ENCODE measurements around the gene CCNA2.
A peak's percentile ranks its signal among the peaks of the same experiment; 100 is the strongest.

CCNA2 gene

DNA sequence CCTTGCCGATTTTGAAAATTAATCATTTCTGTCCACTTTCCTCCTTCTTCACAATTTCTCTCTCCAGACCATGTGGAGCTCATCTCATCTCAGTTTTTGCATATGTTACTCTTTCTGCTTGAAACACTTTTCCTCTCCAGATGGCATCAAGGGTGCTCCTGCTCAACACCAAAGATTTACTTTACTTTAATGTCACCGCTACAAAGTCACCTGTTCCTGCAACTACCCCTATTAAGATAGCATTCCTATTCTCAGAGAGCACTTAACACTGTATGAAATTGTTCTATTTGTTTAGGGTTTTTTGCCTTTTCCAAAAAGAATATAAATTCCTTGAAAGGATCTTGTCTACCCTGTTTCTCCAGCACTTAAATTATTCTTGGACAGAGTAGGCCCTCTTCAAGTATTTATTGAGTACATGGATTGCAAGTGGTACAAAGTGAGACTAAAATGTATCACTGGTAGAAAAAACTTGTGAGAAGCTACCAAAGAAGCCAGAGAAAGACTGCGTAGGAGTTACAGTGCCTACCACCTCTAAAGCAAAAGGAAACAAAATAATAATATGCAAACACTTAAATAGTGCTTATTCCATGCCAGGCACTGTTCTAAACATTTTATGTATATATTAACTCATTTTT, 23.7 kb downstream of the CCNA2 start:
- ChIA-PET CTCF (interaction anchor here (0.7 to 1.3 kb wide), 3 partner anchors 10 to 25 kb away, joined by 3 read pairs; no protein-coding TSS in a partner anchor), POLR2A (no interaction called here)
- DNase-seq (ENCODE audit: extremely low spot score), result no peak
- TF ChIP-seq, protein P1, sequence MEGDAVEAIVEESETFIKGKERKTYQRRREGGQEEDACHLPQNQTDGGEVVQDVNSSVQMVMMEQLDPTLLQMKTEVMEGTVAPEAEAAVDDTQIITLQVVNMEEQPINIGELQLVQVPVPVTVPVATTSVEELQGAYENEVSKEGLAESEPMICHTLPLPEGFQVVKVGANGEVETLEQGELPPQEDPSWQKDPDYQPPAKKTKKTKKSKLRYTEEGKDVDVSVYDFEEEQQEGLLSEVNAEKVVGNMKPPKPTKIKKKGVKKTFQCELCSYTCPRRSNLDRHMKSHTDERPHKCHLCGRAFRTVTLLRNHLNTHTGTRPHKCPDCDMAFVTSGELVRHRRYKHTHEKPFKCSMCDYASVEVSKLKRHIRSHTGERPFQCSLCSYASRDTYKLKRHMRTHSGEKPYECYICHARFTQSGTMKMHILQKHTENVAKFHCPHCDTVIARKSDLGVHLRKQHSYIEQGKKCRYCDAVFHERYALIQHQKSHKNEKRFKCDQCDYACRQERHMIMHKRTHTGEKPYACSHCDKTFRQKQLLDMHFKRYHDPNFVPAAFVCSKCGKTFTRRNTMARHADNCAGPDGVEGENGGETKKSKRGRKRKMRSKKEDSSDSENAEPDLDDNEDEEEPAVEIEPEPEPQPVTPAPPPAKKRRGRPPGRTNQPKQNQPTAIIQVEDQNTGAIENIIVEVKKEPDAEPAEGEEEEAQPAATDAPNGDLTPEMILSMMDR (IDR thresholded peaks at IDR 0.05; ENCODE audit: control extremely low read depth, extremely low read depth, low read depth, missing control alignments), result no peak

DNA sequence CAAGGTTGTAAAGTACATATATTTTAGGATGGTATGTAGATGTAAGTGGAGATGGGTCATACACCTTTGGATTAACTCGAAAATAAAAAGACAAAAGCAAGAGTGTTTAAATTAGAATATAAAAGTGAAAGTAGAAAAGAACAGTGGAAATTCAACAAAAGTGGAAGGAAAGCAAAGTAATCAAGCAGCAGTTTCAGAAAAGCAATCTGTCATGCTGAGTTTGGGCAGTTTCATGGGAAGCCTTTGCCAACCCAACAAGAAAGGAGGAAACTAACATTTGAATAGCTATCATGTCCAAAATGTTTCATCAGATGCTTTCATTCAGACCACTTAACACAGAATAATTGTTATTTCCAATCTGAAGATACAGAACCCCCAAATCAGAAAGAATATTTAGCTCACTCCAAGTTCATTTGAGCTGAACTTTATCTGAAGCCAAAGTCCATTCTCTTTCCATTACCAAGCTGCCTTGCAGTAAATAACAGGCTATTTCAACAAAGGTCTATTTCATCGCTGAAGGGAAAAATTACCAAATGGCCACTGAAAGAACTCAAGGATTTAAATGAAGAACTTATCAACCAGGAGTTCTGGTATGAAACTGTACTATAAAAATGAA, 24.4 kb downstream of the CCNA2 start:
- TF ChIP-seq, protein P1 (IDR thresholded peaks at IDR 0.05; ENCODE audit: control extremely low read depth, extremely low read depth, low read depth, missing control alignments), result no peak
- CTCF ChIA-PET, result interaction anchor here (0.7 to 1.3 kb wide), 3 partner anchors 11 to 24 kb away, joined by 3 read pairs; no protein-coding TSS in a partner anchor
- POLR2A ChIA-PET, result no interaction called here
- peak; percentile 17 for DNase-seq (ENCODE audit: extremely low spot score)

DNA sequence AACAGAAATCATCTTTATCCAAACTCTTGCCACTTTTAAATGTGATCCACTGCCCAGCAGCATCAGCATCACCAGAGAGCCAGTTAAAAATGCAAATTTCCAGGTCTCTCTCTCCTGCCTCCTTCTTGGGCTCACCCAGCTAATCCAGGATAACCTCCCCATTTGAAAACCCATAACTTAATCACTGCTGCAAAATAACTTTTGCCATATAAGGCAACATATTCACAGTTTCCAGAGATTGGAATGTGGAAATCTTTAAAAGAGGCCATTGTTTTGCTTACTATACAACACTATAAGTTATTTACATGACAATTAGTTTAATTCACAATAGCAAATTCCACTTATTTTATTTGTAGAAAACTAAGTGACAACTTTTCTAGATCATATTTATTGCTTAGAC, 27.4 kb downstream of the CCNA2 start:
- POLR2A ChIA-PET, result no interaction called here
- CTCF ChIA-PET, result interaction anchor here (1.4 to 1.5 kb wide), 2 partner anchors 10 to 18 kb away, joined by 3 to 4 read pairs; no protein-coding TSS in a partner anchor
- no peak for DNase-seq (ENCODE audit: extremely low spot score)
- TF ChIP-seq, protein P1 (IDR thresholded peaks at IDR 0.05; ENCODE audit: control extremely low read depth, extremely low read depth, low read depth, missing control alignments), result no peak

DNA sequence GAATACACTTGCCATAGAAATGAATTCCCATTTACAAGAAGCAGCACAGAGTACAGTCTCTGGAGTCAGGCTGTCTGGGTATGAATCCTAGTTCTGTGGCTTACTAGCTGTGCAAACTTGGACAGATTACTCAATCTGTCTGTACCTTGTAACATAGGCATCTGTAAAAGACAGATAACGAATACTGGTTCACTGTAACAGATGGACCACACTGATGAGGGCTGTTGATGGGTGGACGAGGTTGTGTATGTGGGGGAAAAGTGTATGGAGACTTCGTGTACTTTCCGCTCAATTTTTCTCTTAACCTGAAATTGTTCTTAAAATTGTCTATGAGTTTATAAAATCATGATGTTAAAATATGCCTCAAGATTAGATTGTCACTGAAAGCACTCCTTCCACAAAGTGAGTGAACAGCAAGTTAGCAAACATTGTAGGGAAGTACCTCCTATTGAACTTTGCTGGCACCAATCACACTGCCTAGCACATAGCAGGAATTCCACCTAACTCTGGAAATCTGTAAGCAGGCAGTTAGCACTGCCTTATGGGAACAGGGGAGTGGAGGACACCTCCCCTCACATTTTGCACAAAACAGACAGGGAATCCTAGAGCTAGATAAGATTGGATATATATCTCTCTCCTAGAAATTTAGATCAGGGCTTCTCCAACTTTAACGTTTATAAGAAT, 29.0 kb downstream of the CCNA2 start:
- TF ChIP-seq, protein P1 (IDR thresholded peaks at IDR 0.05; ENCODE audit: control extremely low read depth, extremely low read depth, low read depth, missing control alignments), result no peak
- ChIA-PET CTCF (interaction anchor here (0.7 kb wide), 1 partner anchor 9 kb away, joined by 3 read pairs; no protein-coding TSS in a partner anchor), POLR2A (interaction anchor here (0.6 kb wide), 1 partner anchor 18 kb away, joined by 3 read pairs; no protein-coding TSS in a partner anchor)
- no peak for DNase-seq (ENCODE audit: extremely low spot score)

DNA sequence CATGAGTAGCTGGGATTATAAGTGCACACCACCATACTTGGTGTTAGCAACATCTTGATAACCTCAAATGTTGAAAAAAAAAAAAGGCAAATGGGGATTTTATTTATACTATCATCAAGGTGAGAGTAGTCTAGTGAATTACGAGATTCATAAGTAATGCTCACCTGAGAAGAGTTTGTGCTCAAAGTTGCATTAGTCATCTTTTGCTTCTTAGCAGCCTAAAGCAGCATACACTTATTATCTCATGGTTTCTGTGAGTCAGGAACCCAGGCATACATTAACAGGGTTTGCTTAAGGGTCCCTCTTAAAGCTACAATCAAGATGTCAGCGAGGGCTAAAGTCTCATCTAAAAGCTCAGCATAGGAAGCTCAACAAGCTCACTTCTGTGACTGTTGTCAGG, 30.7 kb downstream of the CCNA2 start:
- TF ChIP-seq, protein P1 (IDR thresholded peaks at IDR 0.05; ENCODE audit: control extremely low read depth, extremely low read depth, low read depth, missing control alignments), result no peak
- no peak for DNase-seq (ENCODE audit: extremely low spot score)
- ChIA-PET CTCF (no interaction called here), POLR2A (no interaction called here)

DNA sequence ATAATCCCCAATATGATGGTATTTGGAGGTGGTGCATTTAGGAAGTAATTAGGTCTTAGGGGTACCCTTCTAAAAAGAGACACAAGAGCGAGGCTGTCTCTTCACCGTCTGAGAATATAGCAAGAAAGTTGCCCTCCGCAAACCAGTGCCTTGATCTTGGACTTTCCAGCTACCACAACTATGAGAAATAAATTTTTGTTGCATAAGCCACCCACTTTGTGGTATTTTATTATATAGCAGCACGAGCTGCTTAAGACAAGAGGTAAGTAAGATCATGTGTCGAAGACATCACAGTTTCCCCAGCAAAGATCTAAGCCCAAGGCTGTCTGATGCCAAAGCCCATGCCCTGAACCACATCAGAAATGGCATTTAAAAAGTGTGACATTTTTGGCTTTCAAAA, 32.2 kb downstream of the CCNA2 start:
- TF ChIP-seq, protein P1 (IDR thresholded peaks at IDR 0.05; ENCODE audit: control extremely low read depth, extremely low read depth, low read depth, missing control alignments), result no peak
- ChIA-PET POLR2A (interaction anchor here (1.0 kb wide), 1 partner anchor 95 kb away, joined by 3 read pairs; the partner anchor contains the start of gene ANXA5), CTCF (interaction anchor here (1.2 kb wide), 1 partner anchor 10 kb away, joined by 3 read pairs; no protein-coding TSS in a partner anchor)
- DNase-seq (ENCODE audit: extremely low spot score), result no peak

All from GM10248 (cell line).